Large intestine (tissue), 3 donors: ENCODE data around the gene SDK1. TPM values are rescaled to one million over a fixed set of nuclear protein-coding genes. Genes with fewer than 3 reads are reported as not detected.

ENCODE experiments used
- DNase-seq, 2 donors: peaks; one replicate each; pipeline versions ENCODE4 v3.0.0 to v3.0.0-alpha.2; 2013
- H3K27ac ChIP-seq: one replicate; pipeline ENCODE4 v1.5.1; 2013; ENCODE audit warnings: low read length
- H3K27me3 ChIP-seq: 2 replicates; pipeline ENCODE4 v1.6.1; 2013; ENCODE audit warnings: low read length; ENCODE audit not compliant: control insufficient read depth, insufficient read depth
- H3K36me3 ChIP-seq: 2 replicates; pipeline ENCODE4 v1.6.1; 2013; ENCODE audit warnings: low read length; ENCODE audit not compliant: control insufficient read depth, insufficient read depth
- H3K4me1 ChIP-seq: one replicate; pipeline ENCODE4 v1.6.1; 2013; ENCODE audit warnings: low read length; ENCODE audit not compliant: control insufficient read depth, insufficient read depth
- H3K4me3 ChIP-seq: one replicate; pipeline ENCODE4 v1.5.1; 2013; ENCODE audit warnings: low read length
- H3K9me3 ChIP-seq: one replicate; pipeline ENCODE4 v1.6.1; 2013; ENCODE audit warnings: mild to moderate bottlenecking, low read depth, low read length, moderate library complexity; ENCODE audit not compliant: control insufficient read depth
- WGBS: methylation state at CpG from one replicate; pipeline ENCODE4 v1.1.5; 2013; ENCODE audit warnings: low lambda C conversion rate; ENCODE audit not compliant: insufficient coverage; 5-methylcytosine and 5-hydroxymethylcytosine counted together
- polyA plus RNA-seq: library from polyadenylated mRNA; unstranded; fragments of 120-200 nt; gene quantifications from one replicate; pipeline ENCODE4 v1.2.1, GENCODE V29; 2013

The SDK1 gene
- polyA plus RNA-seq, 1 donor, result 6.4 TPM

DNA sequence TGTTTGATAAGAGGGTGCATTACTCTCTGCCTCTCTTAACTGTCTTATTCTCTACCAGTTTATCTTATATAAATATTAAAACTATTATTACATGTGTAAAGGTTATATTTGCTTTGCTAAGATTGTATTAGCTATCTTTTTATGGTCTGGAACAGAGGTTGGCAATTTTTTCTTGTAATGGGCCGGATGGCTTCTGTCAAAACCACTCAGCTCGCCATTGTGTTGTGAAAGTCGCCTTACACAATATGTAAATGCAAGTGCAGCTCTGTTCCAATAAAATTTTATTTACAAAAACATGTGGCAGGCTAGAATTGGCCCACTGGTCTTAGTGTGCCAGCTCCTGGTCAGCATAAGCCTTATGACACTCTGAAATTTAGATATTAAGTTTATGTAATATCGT lies 185.8 kb downstream of the SDK1 start:
- H3K27ac ChIP-seq, result no peak overlapping the region
- no peaks in the 10 kb centered on the region for H3K36me3 ChIP-seq
- no peak overlapping the region for H3K4me3 ChIP-seq
- peak in 1 of 2 donors; percentile 63 for DNase-seq
- H3K27me3 ChIP-seq, result no peaks in the 10 kb centered on the region
- WGBS, result no CpG with 5 or more reads among the region's 4 CpGs
- H3K9me3 ChIP-seq, result no peaks in the 10 kb centered on the region
- no peaks in the 10 kb centered on the region for H3K4me1 ChIP-seq

DNA sequence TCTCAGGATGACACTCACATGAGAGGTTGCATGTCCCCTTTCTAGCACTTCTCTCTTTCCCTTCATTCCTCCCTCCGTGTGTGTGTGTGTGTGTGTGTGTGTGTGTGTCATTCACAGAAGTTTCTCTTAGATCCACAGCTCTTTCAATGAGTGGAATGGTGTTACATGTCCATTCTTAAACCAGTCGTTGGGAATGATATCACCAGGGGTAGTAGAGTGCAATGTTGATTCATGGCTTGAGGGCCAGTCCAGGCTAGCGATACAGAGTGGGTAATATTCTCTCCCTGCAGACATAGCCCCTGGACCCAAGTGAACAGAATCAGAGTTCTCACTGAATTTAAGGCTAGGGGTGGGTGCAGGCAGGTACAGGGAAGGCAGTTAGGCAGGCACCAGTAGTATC lies 187.8 kb downstream of the SDK1 start:
- no CpG with 5 or more reads among the region's 3 CpGs for WGBS
- Histone ChIP-seq H3K4me1 (no peaks in the 10 kb centered on the region), H3K27ac (no peak overlapping the region), H3K4me3 (no peak overlapping the region), H3K36me3 (no peaks in the 10 kb centered on the region), H3K27me3 (no peaks in the 10 kb centered on the region), H3K9me3 (no peaks in the 10 kb centered on the region)
- DNase-seq, result no peak

GRCh38 chr7:3493499-3493898 lies 192.4 kb downstream of the SDK1 start:
- no peak overlapping the region for H3K27ac ChIP-seq
- peak in 1 of 2 donors; percentile 46 for DNase-seq
- no peaks in the 10 kb centered on the region for H3K27me3 ChIP-seq

DNA sequence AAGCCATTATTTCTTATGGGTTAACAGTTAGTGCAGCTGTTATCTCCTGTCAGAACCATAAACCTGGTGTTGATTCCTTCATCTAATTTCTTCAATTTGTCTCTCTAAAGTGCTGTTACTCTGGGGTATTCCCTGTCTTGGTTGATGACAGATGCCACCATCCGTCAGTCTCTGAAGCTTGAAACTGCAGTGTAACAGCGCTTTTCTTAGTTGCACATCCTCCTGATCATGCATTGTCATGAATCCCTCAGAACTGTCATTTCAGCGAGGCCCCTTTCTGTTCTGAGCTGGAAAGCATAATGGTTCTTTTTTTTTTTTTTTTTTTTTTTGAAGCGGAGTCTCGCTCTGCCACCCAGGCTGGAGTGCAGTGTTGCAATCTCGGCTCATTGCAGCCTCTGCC lies 193.9 kb downstream of the SDK1 start:
- Histone ChIP-seq H3K9me3 (peaks cover 7% of the 10 kb centered on the region), H3K4me1 (no peaks in the 10 kb centered on the region), H3K27ac (no peak overlapping the region), H3K27me3 (no peaks in the 10 kb centered on the region), H3K4me3 (no peak overlapping the region), H3K36me3 (no peaks in the 10 kb centered on the region)
- DNase-seq, result no peak
- WGBS, result no CpG with 5 or more reads among the region's 6 CpGs

More at GRCh38 chr7:3493499-3493898, 192.4 kb downstream of the SDK1 start:
- no peak overlapping the region for H3K4me3 ChIP-seq
- H3K36me3 ChIP-seq, result no peaks in the 10 kb centered on the region
- no peaks in the 10 kb centered on the region for H3K9me3 ChIP-seq
- H3K4me1 ChIP-seq, result no peaks in the 10 kb centered on the region

DNA sequence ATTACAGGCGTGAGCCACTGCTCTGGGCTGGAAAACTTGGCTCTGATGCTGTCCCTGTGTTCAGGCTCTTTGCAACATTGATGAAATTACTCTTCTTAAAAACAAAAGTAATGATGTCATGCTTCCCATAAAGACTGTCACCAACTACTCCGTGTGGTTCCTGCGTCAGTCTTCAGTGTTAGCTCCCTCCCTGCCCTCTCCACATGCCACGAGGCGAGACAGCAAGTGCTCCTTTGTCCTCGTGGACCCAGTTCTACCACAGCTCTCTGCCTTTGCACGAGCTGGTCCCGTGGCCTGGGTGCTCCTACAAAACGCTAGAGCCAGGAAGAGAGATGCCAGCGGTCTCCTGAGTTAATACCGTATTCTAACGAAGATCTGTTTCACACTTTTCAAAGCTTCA lies 194.5 kb downstream of the SDK1 start:
- Histone ChIP-seq H3K27me3 (no peaks in the 10 kb centered on the region), H3K4me3 (no peak overlapping the region), H3K9me3 (peaks cover 12% of the 10 kb centered on the region), H3K4me1 (no peaks in the 10 kb centered on the region), H3K36me3 (no peaks in the 10 kb centered on the region), H3K27ac (no peak overlapping the region)
- 83% methylated on average over 2 of the region's 12 CpGs for WGBS
- DNase-seq, result no peak

- 100% methylated on average over 1 of the region's 5 CpGs for WGBS
- no peak overlapping the region for H3K27ac ChIP-seq
- no peaks in the 10 kb centered on the region for H3K27me3 ChIP-seq
- H3K4me1 ChIP-seq, result no peaks in the 10 kb centered on the region
- no peak overlapping the region for H3K4me3 ChIP-seq
- no peaks in the 10 kb centered on the region for H3K36me3 ChIP-seq
- H3K9me3 ChIP-seq, result peaks cover 14% of the 10 kb centered on the region
- no peak for DNase-seq
Observed at GRCh38 chr7:3495954-3496353, 194.9 kb downstream of the SDK1 start.

DNA sequence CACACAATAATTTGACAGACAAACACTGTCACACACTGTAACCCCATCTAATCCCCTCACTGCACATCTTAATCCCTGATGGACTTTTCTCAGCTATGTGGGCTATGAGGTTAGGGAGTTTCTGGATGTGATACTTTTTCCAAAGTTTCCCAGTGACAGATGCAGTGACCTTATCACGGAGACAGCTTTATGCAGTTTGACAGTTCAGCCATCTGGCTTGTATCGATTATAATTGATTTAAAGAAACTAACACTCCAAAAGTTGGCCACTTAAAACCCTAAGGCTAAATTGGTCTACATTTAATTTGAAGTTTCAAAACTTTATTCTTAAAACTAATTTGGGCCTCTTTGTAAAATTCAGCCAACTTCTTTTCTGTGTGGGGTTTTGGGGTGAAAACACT lies 196.7 kb downstream of the SDK1 start:
- Histone ChIP-seq H3K27ac (no peak overlapping the region), H3K4me3 (no peak overlapping the region), H3K36me3 (no peaks in the 10 kb centered on the region), H3K4me1 (no peaks in the 10 kb centered on the region), H3K27me3 (no peaks in the 10 kb centered on the region), H3K9me3 (peaks cover 17% of the 10 kb centered on the region)
- no CpG with 5 or more reads among the region's 2 CpGs for WGBS
- no peak for DNase-seq

GRCh38 chr7:3501671-3502070 lies 200.6 kb downstream of the SDK1 start:
- H3K4me3 ChIP-seq, result no peak overlapping the region
- H3K36me3 ChIP-seq, result no peaks in the 10 kb centered on the region
- H3K27ac ChIP-seq, result no peak overlapping the region
- peaks cover 24% of the 10 kb centered on the region for H3K9me3 ChIP-seq
- DNase-seq, result no peak
- no peaks in the 10 kb centered on the region for H3K4me1 ChIP-seq
- no peaks in the 10 kb centered on the region for H3K27me3 ChIP-seq

GRCh38 chr7:3504384-3504783 lies 203.3 kb downstream of the SDK1 start:
- Histone ChIP-seq H3K36me3 (no peaks in the 10 kb centered on the region), H3K27ac (no peak overlapping the region), H3K9me3 (peaks cover 22% of the 10 kb centered on the region), H3K27me3 (no peaks in the 10 kb centered on the region), H3K4me3 (no peak overlapping the region), H3K4me1 (no peaks in the 10 kb centered on the region)
- DNase-seq, result no peak
- no CpG with 5 or more reads among the region's 1 CpG for WGBS

DNA sequence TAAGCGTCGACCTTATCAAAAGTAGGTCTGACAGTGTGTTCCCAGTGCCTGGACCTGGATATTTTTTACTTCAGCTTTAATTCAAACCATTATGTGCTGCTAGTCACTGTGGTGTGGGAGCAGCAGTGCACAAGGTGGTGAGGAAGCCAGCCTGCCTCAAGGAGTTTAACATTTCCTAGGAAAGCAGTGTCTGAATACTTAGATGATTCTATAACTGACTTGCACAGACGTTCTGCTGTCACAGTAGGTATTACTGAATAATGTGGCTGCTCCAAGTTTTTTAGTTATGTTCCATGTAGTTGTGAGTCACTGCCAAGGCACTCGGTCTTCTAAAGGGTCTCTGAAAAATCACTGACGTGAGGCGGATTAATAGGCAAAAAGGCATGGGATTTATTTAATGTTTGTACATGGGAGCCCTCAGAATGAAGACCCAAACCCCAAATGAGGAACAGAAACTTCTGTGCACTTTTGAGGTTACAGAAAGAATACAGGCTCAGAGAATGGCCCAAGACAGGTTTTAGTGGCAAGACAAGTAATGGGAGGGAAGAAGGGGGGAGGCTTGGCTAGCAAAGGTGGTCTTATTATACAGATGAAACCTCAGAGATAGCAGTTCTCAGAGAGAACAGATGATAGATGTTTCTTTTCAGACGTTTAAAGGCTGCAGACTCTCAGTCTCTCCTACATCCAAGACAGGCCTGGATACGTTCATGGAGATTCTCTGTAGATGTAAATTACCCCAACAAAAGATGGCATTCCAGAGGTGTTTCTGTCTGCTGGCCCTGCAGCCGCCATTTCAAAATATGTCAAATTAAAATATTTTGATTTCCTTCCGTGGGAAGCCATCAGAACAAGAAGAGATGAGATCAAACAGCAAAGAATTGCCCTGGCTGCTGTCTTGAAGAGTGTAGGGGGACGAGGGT lies 209.3 kb downstream of the SDK1 start:
- Histone ChIP-seq H3K4me3 (no peak overlapping the region), H3K4me1 (no peaks in the 10 kb centered on the region), H3K27ac (no peak overlapping the region), H3K36me3 (no peaks in the 10 kb centered on the region), H3K9me3 (peaks cover 6% of the 10 kb centered on the region), H3K27me3 (no peaks in the 10 kb centered on the region)
- WGBS, result 100% methylated on average over 2 of the region's 11 CpGs
- DNase-seq, result no peak

DNA sequence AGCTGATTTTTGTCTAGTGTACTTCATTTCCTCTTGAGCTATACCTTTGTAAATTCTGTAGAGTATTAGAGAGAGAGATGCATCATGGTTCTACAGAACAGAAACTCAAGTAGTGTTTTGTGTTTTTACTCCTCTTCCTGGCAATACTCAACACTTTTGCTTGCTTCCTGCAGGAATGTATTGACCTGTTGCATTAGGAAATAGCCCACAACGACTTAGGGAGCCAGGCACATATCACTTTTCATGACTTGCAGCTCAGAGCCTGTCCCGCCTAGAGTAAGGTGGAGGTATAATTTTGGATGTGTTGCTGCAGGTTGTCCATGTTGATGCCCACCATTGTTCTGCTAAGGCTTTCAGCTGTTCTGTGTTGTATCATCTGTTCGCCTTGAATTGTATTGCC lies 216.3 kb downstream of the SDK1 start:
- Histone ChIP-seq H3K4me1 (peaks cover 4% of the 10 kb centered on the region), H3K27ac (no peak overlapping the region), H3K4me3 (no peak overlapping the region), H3K36me3 (no peaks in the 10 kb centered on the region), H3K9me3 (no peaks in the 10 kb centered on the region), H3K27me3 (no peaks in the 10 kb centered on the region)
- WGBS, result 89% methylated on average over 1 of the region's 3 CpGs
- no peak for DNase-seq
